ENCODE measurements around the gene PCBP2.

Gene PCBP2

GRCh38 chr12:53510181-53510812, 58.4 kb downstream of the PCBP2 start:
- no peak for DNase-seq

- no peak for DNase-seq
These were observed 62.0 kb downstream of the PCBP2 start for GRCh38 chr12:53513712-53514410.

- no peak for DNase-seq
These were observed 62.9 kb downstream of the PCBP2 start for GRCh38 chr12:53514628-53515290.

GRCh38 chr12:53515291-53515680, 63.4 kb downstream of the PCBP2 start:
- DNase-seq = no peak

- DNase-seq = no peak
These were observed 65.0 kb downstream of the PCBP2 start for GRCh38 chr12:53516758-53517455.

- DNase-seq = no peak
These were observed 66.5 kb downstream of the PCBP2 start for GRCh38 chr12:53518381-53518780.

- DNase-seq = no peak
These were observed 71.2 kb downstream of the PCBP2 start for GRCh38 chr12:53523131-53523530.

- DNase-seq = no peak
These were observed 72.6 kb downstream of the PCBP2 start for GRCh38 chr12:53524476-53524875.

GRCh38 chr12:53530061-53530460, 78.2 kb downstream of the PCBP2 start:
- DNase-seq = no peak

Measured in inflammatory macrophage treated with lipopolysaccharide for 1 hour (primary cell).